Testis (tissue), 2 donors: ENCODE data around the gene ZNF80.

ENCODE experiments used
- POLR2A ChIP-seq: fragments of 450-650 bp; IDR thresholded peaks from one replicate; pipeline ENCODE4 v1.6.1; 2017; ENCODE audit warnings: antibody characterized with exemption, mild to moderate bottlenecking, moderate library complexity
- TF ChIP-seq, protein P1 (sequence below), 3 experiments: fragments of 450-650 bp in 2 of 3; fragments of 200-600 bp in 1 of 3; sonication (generic) in 1 of 3; IDR thresholded peaks; one replicate each; pipeline ENCODE4 v1.5.1; 2016 to 2019; ENCODE audit warnings: antibody characterized with exemption in 3 of 3, mild to moderate bottlenecking in 2 of 3, moderate library complexity in 1 of 3

- TF ChIP-seq POLR2A, result no peak
- TF ChIP-seq, protein P1, sequence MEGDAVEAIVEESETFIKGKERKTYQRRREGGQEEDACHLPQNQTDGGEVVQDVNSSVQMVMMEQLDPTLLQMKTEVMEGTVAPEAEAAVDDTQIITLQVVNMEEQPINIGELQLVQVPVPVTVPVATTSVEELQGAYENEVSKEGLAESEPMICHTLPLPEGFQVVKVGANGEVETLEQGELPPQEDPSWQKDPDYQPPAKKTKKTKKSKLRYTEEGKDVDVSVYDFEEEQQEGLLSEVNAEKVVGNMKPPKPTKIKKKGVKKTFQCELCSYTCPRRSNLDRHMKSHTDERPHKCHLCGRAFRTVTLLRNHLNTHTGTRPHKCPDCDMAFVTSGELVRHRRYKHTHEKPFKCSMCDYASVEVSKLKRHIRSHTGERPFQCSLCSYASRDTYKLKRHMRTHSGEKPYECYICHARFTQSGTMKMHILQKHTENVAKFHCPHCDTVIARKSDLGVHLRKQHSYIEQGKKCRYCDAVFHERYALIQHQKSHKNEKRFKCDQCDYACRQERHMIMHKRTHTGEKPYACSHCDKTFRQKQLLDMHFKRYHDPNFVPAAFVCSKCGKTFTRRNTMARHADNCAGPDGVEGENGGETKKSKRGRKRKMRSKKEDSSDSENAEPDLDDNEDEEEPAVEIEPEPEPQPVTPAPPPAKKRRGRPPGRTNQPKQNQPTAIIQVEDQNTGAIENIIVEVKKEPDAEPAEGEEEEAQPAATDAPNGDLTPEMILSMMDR (IDR thresholded peaks at IDR 0.05), result no peak
Observed at GRCh38 chr3:114227076-114227475, 10.3 kb downstream of the ZNF80 start.
